HepG2 (cell line): ENCODE data around the gene POLRMT. TPM values are rescaled to one million over a fixed set of nuclear protein-coding genes. Genes with fewer than 3 reads are reported as not detected.

ENCODE experiments used
- AGO2 ChIP-seq: fragments of 200-400 bp; formaldehyde crosslinking; optimal IDR thresholded peaks from 2 replicates; pipeline ENCODE3; 2017; ENCODE audit warnings: mild to moderate bottlenecking, low read depth, low read length, moderate library complexity
- HDAC1 ChIP-seq: sonication (generic); formaldehyde crosslinking; IDR thresholded peaks from 2 replicates; pipeline ENCODE4 v1.5.1; 2020; ENCODE audit warnings: mild to moderate bottlenecking, missing genetic modification reagents
- KDM2A ChIP-seq: sonication (generic); formaldehyde crosslinking; IDR thresholded peaks from 2 replicates; pipeline ENCODE4 v1.4.0; 2020; ENCODE audit warnings: low read depth, missing genetic modification reagents, borderline replicate concordance
- MTA1 ChIP-seq: sonication (generic); formaldehyde crosslinking; IDR thresholded peaks from 2 replicates; pipeline ENCODE4 v1.4.0; 2020; ENCODE audit warnings: missing genetic modification reagents, mild to moderate bottlenecking, borderline replicate concordance
- PATZ1 ChIP-seq: sonication (generic); formaldehyde crosslinking; IDR thresholded peaks from 2 replicates; pipeline ENCODE4 v1.4.0; 2020; ENCODE audit warnings: missing genetic modification reagents
- POLR2A ChIP-seq, 2 experiments: IDR thresholded peaks; 2 replicates each; pipeline ENCODE4 v1.6.1; 2011; ENCODE audit warnings: low read depth in 2 of 2, low read length in 2 of 2, mild to moderate bottlenecking in 1 of 2, moderate library complexity in 1 of 2; ENCODE audit not compliant: insufficient read depth in 1 of 2
- RARA ChIP-seq: IDR thresholded peaks from 2 replicates; pipeline ENCODE4 v1.6.1; 2016; ENCODE audit warnings: missing genetic modification reagents, missing compliant biosample characterization
- TERF1 ChIP-seq: sonication (generic); formaldehyde crosslinking; IDR thresholded peaks from 2 replicates; pipeline ENCODE4 v1.8.0; 2022; ENCODE audit warnings: mild to moderate bottlenecking, missing genetic modification reagents, moderate library complexity
- ZBTB2 ChIP-seq: sonication (generic); formaldehyde crosslinking; IDR thresholded peaks from 2 replicates; pipeline ENCODE4 v1.8.0; 2022; ENCODE audit warnings: low read depth, missing genetic modification reagents
- ZNF232 ChIP-seq: sonication (generic); formaldehyde crosslinking; IDR thresholded peaks from 2 replicates; pipeline ENCODE4 v1.4.0; 2020; ENCODE audit warnings: missing genetic modification reagents, borderline replicate concordance
- ZNF446 ChIP-seq: sonication (generic); formaldehyde crosslinking; IDR thresholded peaks from 2 replicates; pipeline ENCODE4 v1.5.0; 2020; ENCODE audit warnings: mild to moderate bottlenecking, missing genetic modification reagents
- ZNF800 ChIP-seq: sonication (generic); formaldehyde crosslinking; IDR thresholded peaks from 2 replicates; pipeline ENCODE4 v1.4.0; 2020; ENCODE audit warnings: missing genetic modification reagents
- polyA plus RNA-seq, 8 experiments: library from polyadenylated mRNA; depleted of rRNA in 3 of 8; stranded (reverse) in 7 of 8; unstranded in 1 of 8; fragments of >200 nt; fragmentation: Illumina TruSeq in 4 of 8; extraction: Trizol in 4 of 8; gene quantifications; 2 replicates each; pipeline versions ENCODE4 v1.2.1 to v1.2.3, GENCODE V29; 2011 to 2016; ENCODE audit warnings: low read depth in 4 of 8, missing spikeins in 1 of 8, mixed read lengths in 1 of 8; ENCODE audit not compliant: insufficient read depth in 1 of 8
- total RNA-seq, 5 experiments: library from RNA; depleted of rRNA; stranded (reverse); fragments of >200 nt; fragmentation: Illumina TruSeq; extraction: Trizol; gene quantifications; 2 replicates each; pipeline ENCODE4 v1.2.3, GENCODE V29; 2016; ENCODE audit warnings: low read depth in 1 of 5

The POLRMT gene
- total and polyA plus RNA-seq, 2 of the 13 experiments (the other 11 are each of a cell fraction or from before 2014, with no cell fraction given): 78.0 to 101 TPM

- no peak for TF ChIP-seq TERF1 (CRISPR knock-in tag)
- TF ChIP-seq ZBTB2 (CRISPR knock-in tag): 0 out of 2 replicates have a peak, but pooled peaks have one; percentile 25
- TF ChIP-seq ZNF446: no peak
- TF ChIP-seq PATZ1 (CRISPR knock-in tag): 0 out of 2 replicates have a peak, but pooled peaks have one; percentile 10
- no peak for TF ChIP-seq ZNF232 (CRISPR knock-in tag)
- TF ChIP-seq POLR2A (IDR thresholded peaks at IDR 0.05; ENCODE audit: insufficient read depth in 1 of 2, low read depth in 2 of 2, low read length in 2 of 2): peak in 1 of 2 experiments; percentile 55; a peak in 1 of 4 replicates
- TF ChIP-seq KDM2A (CRISPR knock-in tag): peak; percentile 77
- 0 out of 2 replicates have a peak, but pooled peaks have one; percentile 36 for TF ChIP-seq MTA1 (CRISPR knock-in tag)
- peak; percentile 68 for TF ChIP-seq AGO2
- peak; percentile 69 for TF ChIP-seq RARA (CRISPR knock-in tag)
- 0 out of 2 replicates have a peak, but pooled peaks have one; percentile 12 for TF ChIP-seq HDAC1 (CRISPR knock-in tag)
- peak; percentile 61; the same call in 1 of the 2 replicates for TF ChIP-seq ZNF800 (CRISPR knock-in tag)
These were observed 43.2 kb upstream of the POLRMT start, which contains the start of gene FSTL3 (continued) for GRCh38 chr19:676339-677105.
